Endodermal cell (in vitro differentiated cells): ENCODE measurements around the gene PIAS1. TPM values are rescaled to one million over a fixed set of nuclear protein-coding genes. Genes with fewer than 3 reads are reported as not detected.

Source experiments
- DNase-seq: peaks from one replicate; pipeline ENCODE4 v3.0.0-alpha.2; 2017
- H3K27ac ChIP-seq: 2 replicates; pipeline ENCODE4 v1.5.1; 2013; ENCODE audit warnings: mild to moderate bottlenecking, low read depth, low read length, moderate library complexity
- H3K27me3 ChIP-seq: 2 replicates; pipeline ENCODE4 v1.6.1; 2013; ENCODE audit warnings: mild to moderate bottlenecking, low read length, moderate library complexity; ENCODE audit not compliant: insufficient read depth, control insufficient read depth, poor library complexity, severe bottlenecking
- H3K36me3 ChIP-seq: 2 replicates; pipeline ENCODE4 v1.7.0; 2013; ENCODE audit warnings: mild to moderate bottlenecking, low read length, moderate library complexity; ENCODE audit not compliant: control insufficient read depth, insufficient read depth
- H3K4me1 ChIP-seq: one replicate; pipeline ENCODE4 v1.7.0; 2013; ENCODE audit warnings: low read length; ENCODE audit not compliant: control insufficient read depth, insufficient read depth
- H3K4me3 ChIP-seq: 2 replicates; pipeline ENCODE4 v1.5.1; 2013; ENCODE audit warnings: mild to moderate bottlenecking, low read length, moderate library complexity
- H3K9ac ChIP-seq: 2 replicates; pipeline ENCODE4 v1.6.1; 2013; ENCODE audit warnings: mild to moderate bottlenecking, low read length, moderate library complexity; ENCODE audit not compliant: poor library complexity, severe bottlenecking; ENCODE audit errors: extremely low read depth
- H3K9me3 ChIP-seq: 2 replicates; pipeline ENCODE4 v1.6.1; 2013; ENCODE audit warnings: mild to moderate bottlenecking, low read length, moderate library complexity; ENCODE audit not compliant: control insufficient read depth
- H3K27ac Mint-ChIP-seq: 2 replicates; pipeline ENCODE4 v1.8.0; 2020; ENCODE audit warnings: mixed read lengths
- H3K27me3 Mint-ChIP-seq: 2 replicates; pipeline ENCODE4 v1.8.0; 2021; ENCODE audit warnings: mild to moderate bottlenecking, mixed read lengths; ENCODE audit not compliant: insufficient read depth
- H3K36me3 Mint-ChIP-seq: 2 replicates; pipeline ENCODE4 v1.8.0; 2020; ENCODE audit warnings: low read depth, mixed read lengths
- H3K4me1 Mint-ChIP-seq: 2 replicates; pipeline ENCODE4 v1.8.0; 2020; ENCODE audit warnings: mixed read lengths
- H3K4me3 Mint-ChIP-seq: 2 replicates; pipeline ENCODE4 v1.8.0; 2020; ENCODE audit warnings: mild to moderate bottlenecking, moderate library complexity, mixed read lengths
- H3K9me3 Mint-ChIP-seq: 2 replicates; pipeline ENCODE4 v1.8.0; 2020; ENCODE audit warnings: mild to moderate bottlenecking, mixed read lengths
- WGBS, 2 experiments: methylation state at CpG; one replicate each; pipeline versions ENCODE4 v1.1.5 to v1.1.7; 2013; ENCODE audit warnings: missing lambda C conversion rate in 2 of 2, mixed read lengths in 1 of 2; ENCODE audit not compliant: insufficient coverage in 1 of 2, insufficient read length in 1 of 2; 5-methylcytosine and 5-hydroxymethylcytosine counted together
- total RNA-seq, 2 donors: library from RNA; stranded (reverse); fragmentation: NEBNext Ultra II Directional in 1 of 2; extraction: Animal tissue kit (Norgen Biotek cat#: 25700) in 1 of 2; gene quantifications; 2 replicates in 1 of 2; 3 replicates in 1 of 2; pipeline ENCODE4 v1.2.1, GENCODE V29; 2021
- TF ChIP-seq, protein P1 (sequence below): fragments of 200-600 bp; sonication (generic); conservative IDR thresholded peaks from 2 replicates; pipeline ENCODE4 v1.5.0; 2021; ENCODE audit warnings: antibody characterized with exemption, mild to moderate bottlenecking

PIAS1 gene
- total RNA-seq, 2 donors from 2014 or later: 38.0 to 40.1 TPM

DNA sequence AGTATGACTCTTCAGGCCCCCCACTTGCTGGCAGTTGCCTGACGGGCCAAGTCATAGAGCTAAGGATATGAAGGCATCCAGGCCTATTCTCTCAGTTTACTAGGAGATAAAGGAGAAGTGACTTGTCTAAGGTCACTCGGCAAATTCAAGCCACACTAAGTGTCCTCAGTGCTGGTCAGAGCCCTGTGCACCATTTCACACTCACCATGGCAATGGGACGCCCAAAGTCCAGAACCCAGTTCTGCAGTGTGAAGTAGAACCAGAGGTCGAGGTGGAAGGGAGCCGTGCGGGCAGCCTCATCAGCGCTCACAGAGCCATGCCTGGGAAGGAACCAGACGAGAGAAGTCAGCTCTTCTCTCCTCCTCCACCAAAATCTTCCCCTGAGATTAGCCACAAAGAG, 164.2 kb downstream of the PIAS1 start:
- no peak overlapping the region for H3K9ac ChIP-seq
- peaks cover 51% of the 10 kb centered on the region for H3K36me3 ChIP-seq
- H3K4me1 Mint-ChIP-seq: no peaks in the 10 kb centered on the region
- no peaks in the 10 kb centered on the region for H3K27me3 Mint-ChIP-seq
- TF ChIP-seq, protein P1, sequence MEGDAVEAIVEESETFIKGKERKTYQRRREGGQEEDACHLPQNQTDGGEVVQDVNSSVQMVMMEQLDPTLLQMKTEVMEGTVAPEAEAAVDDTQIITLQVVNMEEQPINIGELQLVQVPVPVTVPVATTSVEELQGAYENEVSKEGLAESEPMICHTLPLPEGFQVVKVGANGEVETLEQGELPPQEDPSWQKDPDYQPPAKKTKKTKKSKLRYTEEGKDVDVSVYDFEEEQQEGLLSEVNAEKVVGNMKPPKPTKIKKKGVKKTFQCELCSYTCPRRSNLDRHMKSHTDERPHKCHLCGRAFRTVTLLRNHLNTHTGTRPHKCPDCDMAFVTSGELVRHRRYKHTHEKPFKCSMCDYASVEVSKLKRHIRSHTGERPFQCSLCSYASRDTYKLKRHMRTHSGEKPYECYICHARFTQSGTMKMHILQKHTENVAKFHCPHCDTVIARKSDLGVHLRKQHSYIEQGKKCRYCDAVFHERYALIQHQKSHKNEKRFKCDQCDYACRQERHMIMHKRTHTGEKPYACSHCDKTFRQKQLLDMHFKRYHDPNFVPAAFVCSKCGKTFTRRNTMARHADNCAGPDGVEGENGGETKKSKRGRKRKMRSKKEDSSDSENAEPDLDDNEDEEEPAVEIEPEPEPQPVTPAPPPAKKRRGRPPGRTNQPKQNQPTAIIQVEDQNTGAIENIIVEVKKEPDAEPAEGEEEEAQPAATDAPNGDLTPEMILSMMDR: no peak
- H3K27me3 ChIP-seq: no peaks in the 10 kb centered on the region
- H3K9me3 Mint-ChIP-seq: peaks cover 29% of the 10 kb centered on the region
- peak; percentile 10 for DNase-seq
- WGBS, 2 experiments: 96 to 100% methylated on average over 3 to 8 of the region's 8 CpGs
- H3K4me3 ChIP-seq: no peak overlapping the region
- peaks cover 57% of the 10 kb centered on the region for H3K36me3 Mint-ChIP-seq
- H3K4me3 Mint-ChIP-seq: no peak overlapping the region
- H3K27ac ChIP-seq: no peak overlapping the region
- no peak overlapping the region for H3K27ac Mint-ChIP-seq
- H3K9me3 ChIP-seq: peaks cover 22% of the 10 kb centered on the region
- H3K4me1 ChIP-seq: no peaks in the 10 kb centered on the region

DNA sequence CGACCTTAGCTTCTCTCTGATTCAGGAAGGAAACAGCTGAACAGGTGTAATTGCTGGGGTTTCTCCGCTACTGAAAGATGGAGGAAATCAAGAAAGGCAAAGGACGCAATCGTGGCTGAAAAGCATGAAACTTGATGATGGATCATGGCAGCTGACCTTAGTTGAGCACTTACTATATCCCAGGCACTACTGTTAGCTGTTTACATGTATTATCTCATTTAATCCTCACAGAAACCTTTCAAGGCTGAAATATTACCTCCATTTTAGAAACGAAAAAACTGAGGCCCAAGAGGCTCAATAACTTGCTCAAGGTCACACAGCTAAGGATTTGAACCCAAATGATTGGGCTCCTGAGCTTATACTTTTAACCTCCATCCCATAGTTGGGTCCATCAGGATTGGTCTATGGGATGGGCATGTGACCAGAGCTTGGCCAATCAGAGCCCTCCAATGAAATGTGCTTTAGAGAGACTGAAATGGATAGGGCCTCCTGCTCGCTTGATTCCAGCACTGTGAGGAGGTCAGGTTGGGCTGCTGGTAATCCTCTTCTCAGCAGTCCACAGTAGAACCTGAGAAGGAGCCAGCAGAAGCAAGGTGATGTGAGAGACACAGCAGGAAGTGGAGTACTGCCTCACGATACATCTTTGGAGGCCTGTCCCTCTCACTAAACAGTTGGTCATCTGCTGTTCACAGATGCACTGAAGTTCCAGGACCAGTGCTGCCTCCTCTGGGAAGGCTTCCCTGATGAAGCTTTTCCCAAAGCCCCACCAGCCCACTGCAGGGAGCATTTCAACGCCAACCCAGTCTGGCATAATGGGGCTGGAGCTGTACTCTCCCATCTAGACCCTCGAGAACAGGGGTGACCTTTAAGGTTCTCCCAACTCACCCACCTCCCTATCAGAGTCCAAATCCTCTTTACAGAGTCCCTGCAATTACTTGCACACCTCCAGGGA, 165.0 kb downstream of the PIAS1 start:
- TF ChIP-seq, protein P1: no peak
- H3K27me3 ChIP-seq: no peaks in the 10 kb centered on the region
- H3K4me3 ChIP-seq: no peak overlapping the region
- no peaks in the 10 kb centered on the region for H3K27me3 Mint-ChIP-seq
- no peaks in the 10 kb centered on the region for H3K4me1 Mint-ChIP-seq
- no peak overlapping the region for H3K9ac ChIP-seq
- H3K4me3 Mint-ChIP-seq: no peak overlapping the region
- H3K36me3 ChIP-seq: peaks cover 55% of the 10 kb centered on the region
- no peaks in the 10 kb centered on the region for H3K4me1 ChIP-seq
- no peak overlapping the region for H3K27ac Mint-ChIP-seq
- H3K36me3 Mint-ChIP-seq: peaks cover 60% of the 10 kb centered on the region
- DNase-seq: peak; percentile 10
- H3K27ac ChIP-seq: no peak overlapping the region
- peaks cover 28% of the 10 kb centered on the region for H3K9me3 ChIP-seq
- peaks cover 32% of the 10 kb centered on the region for H3K9me3 Mint-ChIP-seq
- WGBS, 2 experiments: 94 to 98% methylated on average over 6 to 9 of the region's 9 CpGs

DNA sequence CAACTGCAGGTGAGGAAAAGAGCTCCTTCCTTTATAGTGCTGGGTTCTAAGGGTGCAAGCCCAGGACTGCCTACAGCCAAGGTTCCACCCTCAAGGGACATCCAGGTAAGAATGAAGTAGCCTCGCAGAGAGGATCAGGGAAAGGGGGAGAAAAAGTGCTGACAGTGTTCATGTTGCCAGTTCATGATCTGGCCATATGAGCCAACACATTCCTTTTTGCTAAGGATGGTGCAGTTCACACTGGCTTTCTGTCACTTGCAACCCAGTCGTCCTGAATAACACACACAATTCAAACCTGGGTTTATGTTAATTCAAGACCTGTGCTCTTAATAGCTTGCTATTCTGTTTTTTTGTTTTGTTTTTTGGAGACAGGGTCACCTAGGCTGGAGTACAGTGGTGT, 166.4 kb downstream of the PIAS1 start:
- 83% methylated on average over 2 of the region's 2 CpGs; no CpG with 5 or more reads in 1 of the 2 experiments for WGBS, 2 experiments
- no peak for DNase-seq
- H3K36me3 Mint-ChIP-seq: peaks cover 67% of the 10 kb centered on the region

More for the DNA sequence above, 166.4 kb downstream of the PIAS1 start:
- Histone ChIP-seq H3K27me3 (no peaks in the 10 kb centered on the region), H3K27ac (no peak overlapping the region), H3K4me3 (no peak overlapping the region), H3K4me1 (no peaks in the 10 kb centered on the region), H3K9me3 (peaks cover 28% of the 10 kb centered on the region), H3K36me3 (peaks cover 51% of the 10 kb centered on the region), H3K9ac (no peak overlapping the region)
- H3K27me3 Mint-ChIP-seq: no peaks in the 10 kb centered on the region
- peaks cover 39% of the 10 kb centered on the region for H3K9me3 Mint-ChIP-seq
- H3K4me1 Mint-ChIP-seq: no peaks in the 10 kb centered on the region
- H3K27ac Mint-ChIP-seq: no peak overlapping the region
- H3K4me3 Mint-ChIP-seq: no peak overlapping the region
- TF ChIP-seq, protein P1: no peak
